Measurements from ENCODE around the gene TMEM80. TPM values are rescaled to one million over a fixed set of nuclear protein-coding genes. Genes with fewer than 3 reads are reported as not detected.

TMEM80 gene
- total and polyA plus RNA-seq, 9 of the 15 experiments (the other 6 are each of a cell fraction or from before 2014, with no cell fraction given): 5.1 to 30.1 (median 12.4) TPM

GRCh38 chr11:695538-696248 lies at the start of gene TMEM80 (continued):
- TF ChIP-seq KHSRP (IDR thresholded peaks at IDR 0.05) (no peak), NONO (IDR thresholded peaks at IDR 0.05; ENCODE audit: low read depth in 2 of 2, low read length in 1 of 2) (peak; percentile 64 to 67; a peak in 2 of 4 replicates), CHD7 (IDR thresholded peaks at IDR 0.05; ENCODE audit: low read depth, low read length) (no peak), ZNF75A (CRISPR knock-in tag; IDR thresholded peaks at IDR 0.05) (no peak), ZSCAN32 (CRISPR knock-in tag; IDR thresholded peaks at IDR 0.05) (no peak), ZC3H11A (IDR thresholded peaks at IDR 0.05; ENCODE audit: low read depth, low read length) (no peak), FUS (optimal IDR thresholded peaks at IDR 0.05; ENCODE audit: low read depth, low read length) (no peak), ZNF644 (tag; IDR thresholded peaks at IDR 0.05; ENCODE audit: low read depth) (no peak), XRCC4 (IDR thresholded peaks at IDR 0.05; ENCODE audit: extremely low read depth, insufficient read depth, insufficient read length) (no peak), HIVEP1 (CRISPR knock-in tag; IDR thresholded peaks at IDR 0.05) (no peak)
- TF ChIP-seq, protein P1, sequence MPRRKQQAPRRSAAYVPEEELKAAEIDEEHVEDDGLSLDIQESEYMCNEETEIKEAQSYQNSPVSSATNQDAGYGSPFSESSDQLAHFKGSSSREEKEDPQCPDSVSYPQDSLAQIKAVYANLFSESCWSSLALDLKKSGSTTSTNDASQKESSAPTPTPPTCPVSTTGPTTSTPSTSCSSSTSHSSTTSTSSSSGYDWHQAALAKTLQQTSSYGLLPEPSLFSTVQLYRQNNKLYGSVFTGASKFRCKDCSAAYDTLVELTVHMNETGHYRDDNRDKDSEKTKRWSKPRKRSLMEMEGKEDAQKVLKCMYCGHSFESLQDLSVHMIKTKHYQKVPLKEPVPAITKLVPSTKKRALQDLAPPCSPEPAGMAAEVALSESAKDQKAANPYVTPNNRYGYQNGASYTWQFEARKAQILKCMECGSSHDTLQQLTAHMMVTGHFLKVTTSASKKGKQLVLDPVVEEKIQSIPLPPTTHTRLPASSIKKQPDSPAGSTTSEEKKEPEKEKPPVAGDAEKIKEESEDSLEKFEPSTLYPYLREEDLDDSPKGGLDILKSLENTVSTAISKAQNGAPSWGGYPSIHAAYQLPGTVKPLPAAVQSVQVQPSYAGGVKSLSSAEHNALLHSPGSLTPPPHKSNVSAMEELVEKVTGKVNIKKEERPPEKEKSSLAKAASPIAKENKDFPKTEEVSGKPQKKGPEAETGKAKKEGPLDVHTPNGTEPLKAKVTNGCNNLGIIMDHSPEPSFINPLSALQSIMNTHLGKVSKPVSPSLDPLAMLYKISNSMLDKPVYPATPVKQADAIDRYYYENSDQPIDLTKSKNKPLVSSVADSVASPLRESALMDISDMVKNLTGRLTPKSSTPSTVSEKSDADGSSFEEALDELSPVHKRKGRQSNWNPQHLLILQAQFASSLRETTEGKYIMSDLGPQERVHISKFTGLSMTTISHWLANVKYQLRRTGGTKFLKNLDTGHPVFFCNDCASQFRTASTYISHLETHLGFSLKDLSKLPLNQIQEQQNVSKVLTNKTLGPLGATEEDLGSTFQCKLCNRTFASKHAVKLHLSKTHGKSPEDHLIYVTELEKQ (CRISPR knock-in tag; IDR thresholded peaks at IDR 0.05): no peak
- TF ChIP-seq, protein P2, sequence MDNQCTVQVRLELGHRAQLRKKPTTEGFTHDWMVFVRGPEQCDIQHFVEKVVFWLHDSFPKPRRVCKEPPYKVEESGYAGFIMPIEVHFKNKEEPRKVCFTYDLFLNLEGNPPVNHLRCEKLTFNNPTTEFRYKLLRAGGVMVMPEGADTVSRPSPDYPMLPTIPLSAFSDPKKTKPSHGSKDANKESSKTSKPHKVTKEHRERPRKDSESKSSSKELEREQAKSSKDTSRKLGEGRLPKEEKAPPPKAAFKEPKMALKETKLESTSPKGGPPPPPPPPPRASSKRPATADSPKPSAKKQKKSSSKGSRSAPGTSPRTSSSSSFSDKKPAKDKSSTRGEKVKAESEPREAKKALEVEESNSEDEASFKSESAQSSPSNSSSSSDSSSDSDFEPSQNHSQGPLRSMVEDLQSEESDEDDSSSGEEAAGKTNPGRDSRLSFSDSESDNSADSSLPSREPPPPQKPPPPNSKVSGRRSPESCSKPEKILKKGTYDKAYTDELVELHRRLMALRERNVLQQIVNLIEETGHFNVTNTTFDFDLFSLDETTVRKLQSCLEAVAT (IDR thresholded peaks at IDR 0.05): no peak
